ENCODE measurements around the gene MRPS23.

Gene MRPS23

DNA sequence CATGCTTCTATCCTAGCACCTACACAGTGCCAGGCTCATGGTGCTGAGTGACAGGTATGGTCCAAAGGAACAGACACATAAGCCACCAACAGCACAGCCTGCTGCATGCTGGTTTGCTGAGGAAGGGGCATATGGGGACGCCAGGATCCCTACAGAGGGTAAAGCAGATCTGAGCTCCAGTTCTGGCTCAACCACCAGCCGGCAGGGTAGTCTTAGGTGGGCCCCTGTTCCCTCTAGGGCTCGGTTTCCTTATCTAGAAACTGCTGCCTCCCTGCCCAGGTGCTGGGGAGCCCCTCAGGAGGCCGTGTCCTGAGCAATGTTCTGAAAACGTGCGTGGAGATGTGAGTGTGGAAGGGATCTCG is 24.2 kb upstream of the MRPS23 start:
- H3K4me3 ChIP-seq (ENCODE audit: low read length) = no peak overlapping the region
- TF ChIP-seq ZNF274 (IDR thresholded peaks at IDR 0.05; ENCODE audit: low read depth, low read length) = no peak

DNA sequence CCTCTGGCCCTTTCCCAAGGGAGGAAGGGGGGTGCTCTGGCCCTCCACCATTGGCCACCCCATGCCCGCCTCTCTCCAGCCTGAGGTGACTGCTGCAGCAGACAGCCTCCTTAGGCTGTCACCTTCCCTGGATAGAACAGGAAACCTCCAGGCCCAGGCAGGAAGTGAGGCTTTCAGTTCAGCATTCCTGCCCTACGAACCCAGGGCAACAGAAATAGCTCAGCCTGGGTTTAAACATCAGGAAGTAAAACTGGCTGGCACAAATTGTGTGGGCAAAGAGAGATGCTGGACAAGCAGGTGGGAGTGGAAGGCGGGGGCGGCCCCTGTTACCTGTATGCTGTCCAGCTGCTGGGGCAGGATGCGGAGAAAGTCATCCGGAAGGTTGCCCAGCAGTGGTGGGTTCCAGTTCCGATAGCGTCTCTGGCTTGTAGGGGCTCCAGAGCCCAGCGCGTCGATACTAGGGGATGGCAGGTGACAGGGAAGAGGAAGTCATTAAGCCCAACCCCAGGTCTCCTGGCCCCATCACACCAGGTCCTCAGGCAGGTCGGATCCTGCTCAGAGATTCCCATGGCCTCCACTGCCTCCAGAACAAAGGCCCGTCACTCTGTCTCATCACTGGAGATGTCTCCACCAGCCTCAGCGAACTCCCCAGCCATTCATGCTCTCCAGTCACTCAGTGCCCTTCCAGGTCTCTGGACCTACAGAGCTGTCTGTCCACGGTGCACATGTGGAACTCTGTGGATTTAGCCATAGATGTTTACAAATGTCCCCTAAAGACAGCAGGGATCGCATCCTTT is 23.6 kb upstream of the MRPS23 start:
- no peak for TF ChIP-seq ZNF274 (IDR thresholded peaks at IDR 0.05; ENCODE audit: low read depth, low read length)
- no peak overlapping the region for H3K4me3 ChIP-seq (ENCODE audit: low read length)

DNA sequence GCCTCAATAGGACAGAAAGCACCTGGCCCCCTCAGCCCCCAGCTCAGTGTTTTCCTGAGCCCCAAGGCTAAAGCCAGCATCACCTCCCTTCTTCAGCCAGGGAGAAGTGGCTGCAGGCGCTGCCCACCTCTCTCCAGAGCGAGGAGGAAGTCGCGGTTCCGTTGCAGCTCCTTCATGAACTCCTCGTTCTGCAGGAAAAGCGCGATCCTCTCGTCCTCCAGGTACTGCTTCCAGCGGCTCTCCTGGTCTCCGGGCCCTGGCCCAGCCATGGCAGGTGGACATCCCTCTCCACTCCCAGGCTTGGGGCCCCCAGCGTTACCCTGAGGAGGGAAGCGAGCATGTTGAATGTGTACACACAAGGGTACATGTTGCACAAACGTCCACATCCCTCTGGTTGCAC is 22.7 kb upstream of the MRPS23 start:
- TF ChIP-seq ZNF274 (IDR thresholded peaks at IDR 0.05; ENCODE audit: low read depth, low read length) = no peak
- H3K4me3 ChIP-seq (ENCODE audit: low read length) = no peak overlapping the region

DNA sequence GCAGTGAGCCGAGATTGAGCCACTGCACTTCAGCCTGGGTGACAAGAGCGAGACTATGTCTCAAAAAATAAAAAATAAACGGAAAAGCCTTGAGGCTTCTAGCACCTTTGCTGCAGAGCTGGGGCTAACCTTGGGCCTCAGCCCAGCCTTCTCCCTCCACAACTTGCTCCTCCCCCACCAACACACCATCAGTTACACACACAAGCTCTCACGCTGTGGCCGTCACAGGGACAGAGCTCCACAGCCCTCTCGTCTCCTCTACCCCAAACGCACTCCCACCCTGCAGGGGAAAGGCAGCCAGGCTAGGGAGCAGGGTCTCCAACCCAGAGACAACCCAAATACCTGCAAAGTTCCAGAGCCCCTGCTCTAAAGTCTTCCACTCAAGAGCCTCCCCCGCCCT is 22.0 kb upstream of the MRPS23 start:
- TF ChIP-seq ZNF274 (IDR thresholded peaks at IDR 0.05; ENCODE audit: low read depth, low read length) = no peak
- no peak overlapping the region for H3K4me3 ChIP-seq (ENCODE audit: low read length)

GRCh38 chr17:57871155-57871554 is 21.3 kb upstream of the MRPS23 start:
- no peak for TF ChIP-seq ZNF274 (IDR thresholded peaks at IDR 0.05; ENCODE audit: low read depth, low read length)
- H3K4me3 ChIP-seq (ENCODE audit: low read length) = no peak overlapping the region

GRCh38 chr17:57870283-57870635 is 20.4 kb upstream of the MRPS23 start:
- no peak for TF ChIP-seq ZNF274 (IDR thresholded peaks at IDR 0.05; ENCODE audit: low read depth, low read length)
- H3K4me3 ChIP-seq (ENCODE audit: low read length) = no peak overlapping the region

- no peak overlapping the region for H3K4me3 ChIP-seq (ENCODE audit: low read length)
- no peak for TF ChIP-seq ZNF274 (IDR thresholded peaks at IDR 0.05; ENCODE audit: low read depth, low read length)
Observed at GRCh38 chr17:57869617-57870282, 19.9 kb upstream of the MRPS23 start.

DNA sequence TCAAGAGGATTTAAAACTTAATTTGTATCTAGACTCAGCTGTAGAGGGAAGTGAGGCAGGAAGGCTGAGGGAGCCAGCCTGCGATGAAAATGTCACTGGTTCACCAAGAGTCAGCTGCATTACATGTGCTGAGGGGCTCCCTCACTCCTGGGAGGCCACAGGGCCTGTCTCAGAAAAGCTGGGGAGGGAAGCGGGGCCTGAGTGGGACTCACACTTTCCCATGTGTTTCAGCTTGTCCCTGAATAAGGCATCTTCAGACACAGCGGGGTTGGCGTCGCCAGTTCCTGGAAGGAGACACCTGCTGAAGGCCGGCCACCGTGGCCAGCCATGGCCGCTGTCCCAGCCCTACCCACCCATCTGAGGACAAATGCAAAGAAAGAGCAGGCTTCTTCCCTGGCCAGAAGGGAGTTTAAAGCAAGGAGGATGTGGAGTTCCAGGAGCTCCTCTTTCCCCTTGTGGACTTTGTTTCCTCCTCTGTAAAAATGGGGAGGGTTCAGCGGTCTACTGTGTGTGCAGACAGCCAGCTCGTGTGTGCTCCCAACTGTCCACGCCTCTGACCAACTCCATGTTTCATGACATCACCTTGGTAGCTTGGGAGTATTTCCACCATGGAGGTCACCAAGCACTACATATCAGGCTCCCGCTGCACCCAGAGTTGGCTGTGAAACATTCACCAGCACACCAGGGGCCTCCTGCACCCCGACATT is 19.2 kb upstream of the MRPS23 start:
- TF ChIP-seq ZNF274 (IDR thresholded peaks at IDR 0.05; ENCODE audit: low read depth, low read length) = no peak
- H3K4me3 ChIP-seq (ENCODE audit: low read length) = no peak overlapping the region

- no peak for TF ChIP-seq ZNF274 (IDR thresholded peaks at IDR 0.05; ENCODE audit: low read depth, low read length)
- no peak overlapping the region for H3K4me3 ChIP-seq (ENCODE audit: low read length)
Observed at GRCh38 chr17:57868007-57868909, 18.4 kb upstream of the MRPS23 start.

- TF ChIP-seq ZNF274 (IDR thresholded peaks at IDR 0.05; ENCODE audit: low read depth, low read length) = no peak
- no peak overlapping the region for H3K4me3 ChIP-seq (ENCODE audit: low read length)
Observed at GRCh38 chr17:57867126-57867525, 17.3 kb upstream of the MRPS23 start.

DNA sequence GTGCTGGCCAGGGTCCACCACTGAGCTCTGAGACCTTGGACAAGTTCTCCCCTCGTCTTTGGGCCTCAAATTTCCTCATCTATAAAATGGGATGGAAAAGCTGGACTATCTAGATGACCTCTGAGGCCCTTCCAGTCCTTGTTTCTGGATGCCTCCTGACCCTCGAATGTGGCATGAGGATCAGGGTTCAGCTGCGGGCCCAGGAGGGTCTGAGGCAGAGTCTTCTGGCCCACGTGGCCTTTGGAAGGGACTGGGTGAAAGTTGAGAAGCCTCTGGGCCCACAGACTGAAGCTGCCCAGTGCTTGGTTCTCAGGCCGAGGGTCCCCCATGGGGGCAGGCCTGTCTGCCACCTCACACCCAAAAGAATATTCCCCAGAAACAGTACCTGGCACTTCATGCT is 16.9 kb upstream of the MRPS23 start:
- no peak for TF ChIP-seq ZNF274 (IDR thresholded peaks at IDR 0.05; ENCODE audit: low read depth, low read length)
- no peak overlapping the region for H3K4me3 ChIP-seq (ENCODE audit: low read length)

- no peak for TF ChIP-seq ZNF274 (IDR thresholded peaks at IDR 0.05; ENCODE audit: low read depth, low read length)
Observed at GRCh38 chr17:57866319-57866718, 16.5 kb upstream of the MRPS23 start.

GRCh38 chr17:57864273-57864672 is 14.4 kb upstream of the MRPS23 start:
- no peak overlapping the region for H3K4me3 ChIP-seq (ENCODE audit: low read length)
- no peak for TF ChIP-seq ZNF274 (IDR thresholded peaks at IDR 0.05; ENCODE audit: low read depth, low read length)

More at GRCh38 chr17:57866319-57866718, 16.5 kb upstream of the MRPS23 start:
- H3K4me3 ChIP-seq (ENCODE audit: low read length) = no peak overlapping the region
